Colonic mucosa (tissue), 4 donors: ENCODE measurements around the gene SSR3. TPM values are rescaled to one million over a fixed set of nuclear protein-coding genes. Genes with fewer than 3 reads are reported as not detected.

Experiments
- DNase-seq: peaks from one replicate; pipeline ENCODE4 v3.0.0-alpha.2; 2020
- H3K27ac ChIP-seq: fragments of 200-600 bp; one replicate; pipeline ENCODE4 v1.8.0; 2021
- H3K27me3 ChIP-seq: fragments of 200-600 bp; one replicate; pipeline ENCODE4 v1.8.0; 2021
- H3K36me3 ChIP-seq: fragments of 200-600 bp; one replicate; pipeline ENCODE4 v1.8.0; 2021
- H3K4me1 ChIP-seq: fragments of 200-600 bp; one replicate; pipeline ENCODE4 v1.8.0; 2021; ENCODE audit warnings: mild to moderate bottlenecking
- H3K4me3 ChIP-seq: fragments of 200-600 bp; one replicate; pipeline ENCODE4 v1.8.0; 2021
- H3K9ac ChIP-seq, 2 donors: one replicate each; pipeline ENCODE4 v1.7.0; 2013; ENCODE audit warnings: control low read depth in 2 of 2, low read depth in 2 of 2, low read length in 2 of 2
- H3K9me3 ChIP-seq: fragments of 200-600 bp; one replicate; pipeline ENCODE4 v1.8.0; 2021
- CTCF ChIP-seq: fragments of 200-600 bp; IDR thresholded peaks from one replicate; pipeline ENCODE4 v1.8.0; 2022; ENCODE audit warnings: antibody characterized with exemption, mild to moderate bottlenecking
- intact Hi-C: fragments of 100-400 bp; cut with DNase I; formaldehyde crosslinking; loops from one replicate; pipeline ENCODE4 v1.14.1; 2022
- total RNA-seq, 2 donors: library from RNA; stranded (reverse); fragmentation: NEBNext Ultra II Directional in 1 of 2; extraction: Animal tissue kit (Norgen Biotek cat#: 25700) in 1 of 2; gene quantifications; one replicate each; pipeline ENCODE4 v1.2.1, GENCODE V29; 2021
- donor health status: healthy.
- donor health status: DM: no; HTN: no; CAD: no.
- donor health status: DM: no; HTN: no; CAD: no.

Gene SSR3
- total RNA-seq, 2 donors from 2014 or later: 134 to 171 TPM

- no peaks in the 10 kb centered on the region for H3K36me3 ChIP-seq
- H3K27ac ChIP-seq: no peak overlapping the region
- no peaks in the 10 kb centered on the region for H3K9me3 ChIP-seq
- H3K9ac ChIP-seq: no peak overlapping the region
- H3K4me1 ChIP-seq: no peaks in the 10 kb centered on the region
- TF ChIP-seq CTCF: no peak
- H3K27me3 ChIP-seq: no peaks in the 10 kb centered on the region
- DNase-seq: no peak
- intact Hi-C loops: no loop called here
- H3K4me3 ChIP-seq: no peak overlapping the region
Measured at GRCh38 chr3:156581033-156581432, 26.1 kb upstream of the SSR3 start.

- DNase-seq: no peak
- no peaks in the 10 kb centered on the region for H3K36me3 ChIP-seq
- no peaks in the 10 kb centered on the region for H3K4me1 ChIP-seq
- no peak overlapping the region for H3K4me3 ChIP-seq
- H3K9ac ChIP-seq: no peak overlapping the region
- intact Hi-C loops: no loop called here
- no peaks in the 10 kb centered on the region for H3K9me3 ChIP-seq
- no peak for TF ChIP-seq CTCF
- no peaks in the 10 kb centered on the region for H3K27me3 ChIP-seq
- no peak overlapping the region for H3K27ac ChIP-seq
Measured at GRCh38 chr3:156579427-156579851, 24.5 kb upstream of the SSR3 start.

- H3K27ac ChIP-seq: no peak overlapping the region
- no peak for TF ChIP-seq CTCF
- no peaks in the 10 kb centered on the region for H3K27me3 ChIP-seq
- no peaks in the 10 kb centered on the region for H3K4me1 ChIP-seq
- no peak overlapping the region for H3K4me3 ChIP-seq
- no peak for DNase-seq
- no peak overlapping the region for H3K9ac ChIP-seq
- no peaks in the 10 kb centered on the region for H3K9me3 ChIP-seq
- intact Hi-C loops: no loop called here
- no peaks in the 10 kb centered on the region for H3K36me3 ChIP-seq
Measured at GRCh38 chr3:156577736-156578135, 22.8 kb upstream of the SSR3 start.

GRCh38 chr3:156576651-156577348, 21.9 kb upstream of the SSR3 start:
- Histone ChIP-seq H3K4me3 (no peak overlapping the region), H3K27me3 (no peaks in the 10 kb centered on the region), H3K36me3 (no peaks in the 10 kb centered on the region), H3K4me1 (no peaks in the 10 kb centered on the region), H3K27ac (no peak overlapping the region), H3K9ac (no peak overlapping the region), H3K9me3 (no peaks in the 10 kb centered on the region)
- intact Hi-C loops: no loop called here
- no peak for TF ChIP-seq CTCF
- DNase-seq: no peak

GRCh38 chr3:156576051-156576450, 21.1 kb upstream of the SSR3 start:
- Histone ChIP-seq H3K36me3 (no peaks in the 10 kb centered on the region), H3K27me3 (no peaks in the 10 kb centered on the region), H3K4me3 (no peak overlapping the region), H3K9me3 (no peaks in the 10 kb centered on the region), H3K9ac (no peak overlapping the region), H3K27ac (no peak overlapping the region), H3K4me1 (no peaks in the 10 kb centered on the region)
- DNase-seq: no peak
- no peak for TF ChIP-seq CTCF
- intact Hi-C loops: no loop called here
